SU-DHL-6 (cell line): ENCODE measurements around the gene GPR162.

Experiments used
- H2AFZ ChIP-seq: fragments of 200-600 bp; sonication (generic); 2 replicates; pipeline ENCODE4 v1.6.1; 2014; ENCODE audit warnings: low read depth, mild to moderate bottlenecking, moderate library complexity, mixed read lengths, antibody characterized with exemption, low read length; ENCODE audit not compliant: severe bottlenecking
- H3F3A ChIP-seq: fragments of 200-600 bp; shearing (Covaris generic); 2 replicates; pipeline ENCODE4 v1.6.0; 2016; ENCODE audit warnings: antibody characterized with exemption, mild to moderate bottlenecking; ENCODE audit not compliant: insufficient read depth
- H3K27ac ChIP-seq: fragments of 200-600 bp; sonication (generic); 2 replicates; pipeline ENCODE4 v1.5.1; 2016; ENCODE audit warnings: low read depth, mild to moderate bottlenecking, low read length, moderate library complexity, mixed read lengths
- H3K27me3 ChIP-seq: fragments of 200-600 bp; sonication (generic), shearing (Covaris generic); 2 replicates; pipeline ENCODE4 v1.6.0; 2014; ENCODE audit warnings: mild to moderate bottlenecking, low read length
- H3K36me3 ChIP-seq: fragments of 200-600 bp; sonication (generic); 2 replicates; pipeline ENCODE4 v1.6.1; 2014; ENCODE audit warnings: mild to moderate bottlenecking, low read length, mixed read lengths
- H3K4me2 ChIP-seq: fragments of 300-600, 200-600 bp; shearing (Covaris generic), sonication (generic); 2 replicates; pipeline ENCODE4 v1.6.0; 2014; ENCODE audit warnings: low read length, low read depth, mild to moderate bottlenecking; ENCODE audit not compliant: poor library complexity, severe bottlenecking
- H3K4me3 ChIP-seq: fragments of 200-600 bp; sonication (generic); 2 replicates; pipeline ENCODE4 v1.5.1; 2014; ENCODE audit warnings: antibody characterized with exemption, low read length, mild to moderate bottlenecking, mixed read lengths; ENCODE audit not compliant: insufficient read depth, poor library complexity, severe bottlenecking
- H3K79me2 ChIP-seq: fragments of 200-600 bp; sonication (generic); 2 replicates; pipeline ENCODE4 v1.6.1; 2014; ENCODE audit warnings: mild to moderate bottlenecking, low read length, moderate library complexity; ENCODE audit not compliant: insufficient read depth
- H3K9ac ChIP-seq: fragments of 200-600 bp; sonication (generic); 2 replicates; pipeline ENCODE4 v1.7.0; 2014; ENCODE audit warnings: mild to moderate bottlenecking, low read length
- H3K9me2 ChIP-seq: fragments of 200-600 bp; sonication (generic); replicated peaks from 2 replicates; pipeline ENCODE4 v1.6.1; 2014; ENCODE audit warnings: low read length; ENCODE audit not compliant: insufficient read depth
- H3K9me3 ChIP-seq: fragments of 200-600 bp; sonication (generic); 2 replicates; pipeline ENCODE4 v1.6.1; 2014; ENCODE audit warnings: low read length, mixed read lengths; ENCODE audit not compliant: insufficient read depth
- H4K20me1 ChIP-seq: fragments of 200-600 bp; sonication (generic); 2 replicates; pipeline ENCODE4 v1.6.1; 2014; ENCODE audit warnings: low read depth, mild to moderate bottlenecking, antibody characterized with exemption, low read length, moderate library complexity, mixed read lengths
- CTCF ChIP-seq: fragments of 200-600 bp; sonication (generic); IDR thresholded peaks from one replicate; pipeline ENCODE4 v1.5.1; 2017; ENCODE audit warnings: antibody characterized with exemption, mild to moderate bottlenecking, low read length, moderate library complexity; ENCODE audit not compliant: insufficient read depth, poor library complexity, severe bottlenecking
- EZH2phosphoT487 ChIP-seq: fragments of 200-600 bp; sonication (generic), shearing (Covaris generic); conservative IDR thresholded peaks from 2 replicates; pipeline ENCODE4 v1.6.1; 2018; ENCODE audit warnings: mild to moderate bottlenecking, antibody characterized with exemption, low read length, moderate library complexity, mixed read lengths

Gene GPR162

GRCh38 chr12:6831450-6831995 is 9.9 kb downstream of the GPR162 start:
- TF ChIP-seq EZH2phosphoT487 (no peak), CTCF (no peak)
- no peak overlapping the region for H3K27ac ChIP-seq
- no peaks in the 10 kb centered on the region for H3F3A ChIP-seq
- no peak overlapping the region for H3K4me2 ChIP-seq
- no peaks in the 10 kb centered on the region; the same call in 1 of the 2 replicates for H4K20me1 ChIP-seq
- H3K36me3 ChIP-seq: no peaks in the 10 kb centered on the region
- no peaks in the 10 kb centered on the region for H3K9me3 ChIP-seq
- no peak overlapping the region for H2AFZ ChIP-seq
- H3K79me2 ChIP-seq: no peaks in the 10 kb centered on the region
- no peaks in the 10 kb centered on the region for H3K9me2 ChIP-seq
- H3K27me3 ChIP-seq: no peaks in the 10 kb centered on the region
- no peak overlapping the region for H3K4me3 ChIP-seq
- no peak overlapping the region for H3K9ac ChIP-seq

- H3K27ac ChIP-seq: no peak overlapping the region
- TF ChIP-seq CTCF (no peak), EZH2phosphoT487 (no peak)
- H3K9me3 ChIP-seq: no peaks in the 10 kb centered on the region
- H3K4me3 ChIP-seq: no peak overlapping the region
- no peak overlapping the region for H2AFZ ChIP-seq
- H3K9me2 ChIP-seq: no peaks in the 10 kb centered on the region
- no peak overlapping the region for H3K4me2 ChIP-seq
- H3F3A ChIP-seq: no peaks in the 10 kb centered on the region
- H4K20me1 ChIP-seq: no peaks in the 10 kb centered on the region; the same call in 1 of the 2 replicates
- H3K79me2 ChIP-seq: no peaks in the 10 kb centered on the region
- no peaks in the 10 kb centered on the region for H3K36me3 ChIP-seq
- no peaks in the 10 kb centered on the region for H3K27me3 ChIP-seq
- H3K9ac ChIP-seq: no peak overlapping the region
Observed at GRCh38 chr12:6832125-6832524, 10.5 kb downstream of the GPR162 start.

- no peak overlapping the region for H3K4me2 ChIP-seq
- H2AFZ ChIP-seq: no peak overlapping the region
- H3K9ac ChIP-seq: no peak overlapping the region
- H3K27ac ChIP-seq: no peak overlapping the region
- H3K9me2 ChIP-seq: no peaks in the 10 kb centered on the region
- no peaks in the 10 kb centered on the region for H3K36me3 ChIP-seq
- H3K27me3 ChIP-seq: no peaks in the 10 kb centered on the region
- no peaks in the 10 kb centered on the region for H3F3A ChIP-seq
- no peak for TF ChIP-seq CTCF
- no peak for TF ChIP-seq EZH2phosphoT487
- H3K79me2 ChIP-seq: no peaks in the 10 kb centered on the region
- H3K9me3 ChIP-seq: no peaks in the 10 kb centered on the region
- H3K4me3 ChIP-seq: no peak overlapping the region
- H4K20me1 ChIP-seq: no peaks in the 10 kb centered on the region
Observed at GRCh38 chr12:6833189-6833890, 11.7 kb downstream of the GPR162 start.
